Skeletal muscle tissue (tissue), 4 donors: Measurements from ENCODE around the gene TSHZ1. TPM values are rescaled to one million over a fixed set of nuclear protein-coding genes. Genes with fewer than 3 reads are reported as not detected.

ENCODE experiments used
- H3K27ac ChIP-seq: one replicate; pipeline ENCODE4 v1.7.0; 2013; ENCODE audit warnings: mild to moderate bottlenecking, low read depth, low read length, inconsistent platforms
- H3K27me3 ChIP-seq, 3 donors: one replicate each; pipeline ENCODE4 v1.7.0; 2013; ENCODE audit warnings: low read length in 3 of 3; ENCODE audit not compliant: control insufficient read depth in 3 of 3, insufficient read depth in 3 of 3
- H3K36me3 ChIP-seq, 3 donors: one replicate each; pipeline ENCODE4 v1.7.0; 2013; ENCODE audit warnings: low read length in 3 of 3; ENCODE audit not compliant: control insufficient read depth in 3 of 3, insufficient read depth in 3 of 3
- H3K4me1 ChIP-seq, 3 donors: one replicate each; pipeline ENCODE4 v1.7.0; 2013; ENCODE audit warnings: low read length in 3 of 3, mild to moderate bottlenecking in 3 of 3; ENCODE audit not compliant: control insufficient read depth in 3 of 3, insufficient read depth in 3 of 3
- H3K4me3 ChIP-seq, 3 donors: one replicate each; pipeline ENCODE4 v1.7.0; 2013; ENCODE audit warnings: low read length in 3 of 3
- H3K9ac ChIP-seq, 3 donors: one replicate each; pipeline ENCODE4 v1.7.0; 2013; ENCODE audit warnings: low read length in 3 of 3, mild to moderate bottlenecking in 3 of 3, moderate library complexity in 2 of 3, low read depth in 1 of 3
- H3K9me3 ChIP-seq, 3 donors: one replicate each; pipeline ENCODE4 v1.7.0; 2013; ENCODE audit warnings: low read length in 3 of 3; ENCODE audit not compliant: control insufficient read depth in 3 of 3
- total RNA-seq: library from RNA; depleted of rRNA; stranded (reverse); fragments of >200 nt; gene quantifications from one replicate; pipeline ENCODE4 v1.2.3, GENCODE V29; 2014
- donor health status: Osteomylitis.

Gene TSHZ1
- total RNA-seq, 1 donor from 2014 or later: 5.7 TPM

DNA sequence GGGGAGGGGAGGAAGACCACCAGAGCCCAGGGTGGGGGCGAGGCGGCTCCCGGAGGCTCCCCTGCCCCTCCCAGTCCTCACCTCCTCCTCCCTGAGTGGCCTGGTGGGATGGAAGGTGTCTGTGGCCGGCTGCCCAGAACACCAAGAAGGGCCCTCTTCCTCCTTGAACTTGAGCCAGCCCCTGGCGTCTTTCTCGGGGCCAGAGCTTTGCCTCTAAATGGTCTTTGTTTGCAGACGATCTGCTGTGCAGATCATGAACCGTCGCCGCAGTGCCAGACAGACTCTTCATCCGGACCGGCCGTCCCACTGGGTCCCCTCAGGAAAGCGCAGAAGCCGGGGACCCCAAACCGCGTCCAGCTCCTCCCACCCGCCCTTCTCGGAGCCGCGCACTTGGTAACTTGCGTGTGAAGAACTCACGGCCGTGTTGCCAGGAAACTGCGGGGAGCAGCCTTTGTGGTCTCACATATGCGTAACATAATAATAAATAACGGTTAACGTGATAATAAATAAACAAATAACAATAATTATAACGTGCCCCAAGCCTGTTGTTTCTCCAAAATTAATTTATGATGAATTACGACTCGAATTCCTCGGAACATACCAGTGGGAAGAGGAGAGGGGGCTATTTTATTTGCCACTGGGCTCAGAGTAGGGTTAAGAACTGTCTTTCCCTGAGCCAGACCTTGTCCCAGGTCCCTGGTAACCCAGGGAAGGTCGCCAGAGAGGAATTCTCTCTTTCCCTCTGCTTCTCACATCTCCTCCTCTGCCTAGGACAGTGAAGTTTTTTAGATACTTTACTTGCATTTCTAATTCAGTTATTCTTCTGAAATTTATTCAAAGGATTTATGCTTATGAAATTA is 42.6 kb upstream of the TSHZ1 start:
- H3K9ac ChIP-seq: peak overlapping the region in 1 of 3 donors; percentile 33
- H3K36me3 ChIP-seq: no peaks in the 10 kb centered on the region
- H3K27me3 ChIP-seq: no peaks in the 10 kb centered on the region
- H3K4me1 ChIP-seq: peaks cover 3 to 9% (median 4%) of the 10 kb centered on the region in 3 donors
- H3K9me3 ChIP-seq: no peaks in the 10 kb centered on the region
- peak overlapping the region in 1 of 3 donors; percentile 13 for H3K4me3 ChIP-seq
- H3K27ac ChIP-seq: no peak overlapping the region

DNA sequence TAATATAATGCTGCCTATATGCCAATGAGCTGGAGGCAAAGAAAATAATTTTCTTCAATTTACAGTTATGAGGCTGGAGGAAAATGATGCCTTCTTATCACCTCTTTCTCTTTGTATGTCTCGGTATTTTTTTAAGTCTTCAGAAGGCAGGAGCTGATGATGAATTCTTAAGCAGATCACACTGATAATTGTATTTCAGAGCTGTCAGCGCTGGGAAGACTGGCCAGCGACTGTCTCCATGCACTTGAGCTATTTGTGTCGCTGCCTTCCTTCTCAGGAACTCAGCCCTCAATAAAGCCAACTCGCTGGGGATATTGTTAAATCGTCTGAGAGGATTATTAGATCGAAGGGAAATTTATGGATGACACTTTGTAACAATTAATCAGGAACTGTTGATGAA is 42.0 kb upstream of the TSHZ1 start:
- H3K27ac ChIP-seq: no peak overlapping the region
- peaks cover 3 to 9% (median 4%) of the 10 kb centered on the region in 3 donors for H3K4me1 ChIP-seq
- H3K36me3 ChIP-seq: no peaks in the 10 kb centered on the region
- H3K4me3 ChIP-seq: no peak overlapping the region
- no peaks in the 10 kb centered on the region for H3K9me3 ChIP-seq
- H3K27me3 ChIP-seq: no peaks in the 10 kb centered on the region
- no peak overlapping the region for H3K9ac ChIP-seq

DNA sequence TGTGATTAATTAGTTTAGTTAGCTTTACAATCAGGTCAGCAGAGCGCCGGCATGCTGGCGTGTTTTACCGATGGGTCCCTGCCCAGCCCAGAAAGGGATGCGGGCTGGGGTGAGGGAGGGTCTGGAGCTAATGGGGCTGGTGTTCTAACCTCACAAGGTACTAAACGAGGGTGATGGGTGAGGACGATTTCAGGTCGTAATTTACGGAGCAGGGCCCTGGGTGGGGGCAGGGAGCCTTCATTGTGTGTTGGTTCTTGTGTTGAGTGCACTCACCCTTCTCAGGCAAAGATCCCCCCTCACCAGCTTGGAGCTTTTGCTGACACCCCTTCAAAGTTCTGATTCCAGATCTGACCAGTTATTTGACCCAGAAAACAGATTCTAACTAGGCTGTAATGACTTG is 41.2 kb upstream of the TSHZ1 start:
- no peak overlapping the region for H3K4me3 ChIP-seq
- peaks cover 3 to 9% (median 4%) of the 10 kb centered on the region in 3 donors for H3K4me1 ChIP-seq
- H3K36me3 ChIP-seq: no peaks in the 10 kb centered on the region
- H3K27ac ChIP-seq: no peak overlapping the region
- no peaks in the 10 kb centered on the region for H3K27me3 ChIP-seq
- H3K9me3 ChIP-seq: no peaks in the 10 kb centered on the region
- H3K9ac ChIP-seq: no peak overlapping the region

DNA sequence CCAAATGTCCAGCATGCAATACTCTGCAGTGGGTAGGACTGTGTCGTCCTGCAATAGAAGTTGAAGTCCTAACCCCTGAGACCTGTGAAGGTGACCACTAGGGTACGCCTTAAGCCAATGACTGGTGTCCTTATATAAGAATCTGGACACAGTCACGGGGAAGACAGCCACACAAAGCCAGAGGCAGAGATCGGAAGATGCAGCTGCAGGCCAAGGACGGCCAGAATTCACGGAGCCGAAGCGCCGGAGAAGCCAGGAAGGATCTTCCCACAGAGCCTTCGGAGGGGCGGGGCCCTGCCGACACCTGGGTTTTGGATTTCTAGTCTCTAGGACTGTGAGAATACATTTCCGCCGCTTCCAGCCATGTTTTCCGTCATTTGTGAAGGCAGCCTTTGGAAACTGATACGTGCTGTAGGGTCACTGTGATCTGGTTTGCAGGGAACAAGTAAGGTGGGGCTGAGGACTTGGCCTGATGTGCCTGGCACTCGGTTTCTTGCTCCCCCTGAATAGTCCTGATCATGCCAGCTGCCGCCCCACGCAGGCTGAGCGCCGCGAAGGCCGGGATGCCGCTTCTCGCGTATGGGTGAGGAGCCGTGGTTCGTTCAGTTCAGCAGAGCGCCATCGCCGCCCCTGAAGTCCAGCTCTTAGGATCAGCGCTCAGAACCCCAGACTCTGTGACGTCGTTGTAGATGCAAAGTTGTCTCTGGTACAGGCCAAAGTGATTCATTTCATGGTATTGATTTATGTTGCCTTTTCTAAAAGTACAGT is 40.4 kb upstream of the TSHZ1 start:
- Histone ChIP-seq H3K27ac (peak overlapping the region; percentile 45), H3K27me3 (no peaks in the 10 kb centered on the region), H3K9ac (no peak overlapping the region), H3K36me3 (no peaks in the 10 kb centered on the region), H3K9me3 (no peaks in the 10 kb centered on the region), H3K4me3 (peak overlapping the region in 1 of 3 donors; percentile 22), H3K4me1 (peaks cover 3 to 9% (median 4%) of the 10 kb centered on the region in 3 donors)

DNA sequence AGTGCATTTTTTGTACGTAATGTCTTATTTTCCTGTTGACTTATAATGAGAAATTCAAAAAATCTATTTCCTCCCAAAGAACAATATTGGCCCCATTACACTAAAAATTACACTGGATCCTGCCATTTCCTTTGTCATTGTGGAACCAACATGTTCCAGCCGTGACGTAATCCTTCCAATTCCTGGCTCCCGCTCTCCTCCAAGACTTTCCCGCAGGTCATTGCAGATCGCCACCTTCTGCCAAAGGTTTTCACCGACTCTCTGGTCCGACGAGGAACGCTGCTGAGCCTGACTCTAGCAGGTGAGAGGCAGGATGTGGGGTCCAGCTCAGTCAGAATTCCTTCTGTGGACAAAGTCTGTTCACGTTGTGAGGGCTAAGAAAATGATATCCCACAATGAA is 39.7 kb upstream of the TSHZ1 start:
- peak overlapping the region; percentile 52 for H3K27ac ChIP-seq
- H3K4me1 ChIP-seq: peaks cover 3 to 9% (median 4%) of the 10 kb centered on the region in 3 donors
- no peaks in the 10 kb centered on the region for H3K36me3 ChIP-seq
- H3K9me3 ChIP-seq: no peaks in the 10 kb centered on the region
- no peak overlapping the region for H3K4me3 ChIP-seq
- H3K27me3 ChIP-seq: no peaks in the 10 kb centered on the region
- H3K9ac ChIP-seq: peak overlapping the region in 1 of 3 donors; percentile 3

DNA sequence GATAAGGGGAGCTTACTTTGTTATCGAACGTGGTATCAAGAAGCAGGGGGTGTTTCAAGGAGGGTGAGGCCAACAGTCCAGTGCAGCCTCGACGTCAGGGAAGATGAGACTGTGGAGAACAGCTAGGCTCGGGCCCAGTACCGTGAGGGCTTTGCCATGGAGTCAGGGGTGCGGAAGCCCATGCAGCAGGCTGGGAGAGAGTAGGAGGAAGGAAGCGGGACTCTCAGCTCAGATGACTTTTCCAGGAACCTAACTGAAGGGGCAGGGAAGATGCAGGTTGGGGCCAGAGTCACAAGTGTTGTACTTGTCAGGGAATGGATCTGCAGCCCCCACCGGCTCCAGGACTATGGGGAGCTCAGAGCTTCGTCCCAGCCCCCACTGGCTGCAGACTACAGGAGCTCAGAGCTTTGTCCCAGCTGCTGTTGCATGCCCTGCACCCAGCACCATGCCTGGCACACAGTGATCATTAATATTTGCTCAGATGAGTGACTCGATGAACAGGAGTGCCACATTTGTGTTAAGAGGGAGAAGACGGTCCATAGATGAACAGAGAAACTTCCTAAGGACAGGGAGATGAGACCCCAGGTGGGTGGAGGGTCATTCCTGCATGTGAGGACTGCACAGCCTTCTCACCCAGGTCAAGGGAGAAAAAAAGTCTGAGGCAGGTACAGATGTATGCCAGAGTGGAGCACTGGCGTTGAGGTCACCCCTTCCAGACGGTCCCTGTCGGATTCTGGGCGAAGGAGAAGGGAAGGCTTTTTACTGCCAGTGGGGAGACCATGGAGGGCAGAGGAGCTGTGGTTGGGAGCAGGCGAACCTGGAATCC is 38.1 kb upstream of the TSHZ1 start:
- Histone ChIP-seq H3K4me3 (no peak overlapping the region), H3K4me1 (peaks cover 3 to 9% (median 4%) of the 10 kb centered on the region in 3 donors), H3K9ac (no peak overlapping the region), H3K36me3 (no peaks in the 10 kb centered on the region), H3K27me3 (no peaks in the 10 kb centered on the region), H3K9me3 (no peaks in the 10 kb centered on the region), H3K27ac (no peak overlapping the region)

DNA sequence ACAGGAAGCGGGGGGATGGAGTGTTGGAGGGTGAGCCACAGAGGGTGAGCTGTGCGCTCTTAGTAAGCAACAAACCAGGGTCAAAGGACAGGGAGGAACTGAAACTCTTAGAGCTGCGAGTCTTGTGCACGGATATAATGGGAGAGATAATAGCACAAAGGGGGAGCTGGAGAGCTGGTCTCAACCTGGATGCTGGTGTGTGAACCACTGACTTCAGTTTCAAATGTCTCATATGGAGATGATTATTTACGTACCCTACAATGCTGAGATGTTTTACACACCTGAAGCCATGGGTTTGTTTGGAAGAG is 37.5 kb upstream of the TSHZ1 start:
- Histone ChIP-seq H3K4me3 (no peak overlapping the region), H3K9me3 (no peaks in the 10 kb centered on the region), H3K9ac (no peak overlapping the region), H3K27me3 (no peaks in the 10 kb centered on the region), H3K4me1 (peaks cover 3 to 7% (median 4%) of the 10 kb centered on the region in 3 donors), H3K27ac (no peak overlapping the region), H3K36me3 (no peaks in the 10 kb centered on the region)

DNA sequence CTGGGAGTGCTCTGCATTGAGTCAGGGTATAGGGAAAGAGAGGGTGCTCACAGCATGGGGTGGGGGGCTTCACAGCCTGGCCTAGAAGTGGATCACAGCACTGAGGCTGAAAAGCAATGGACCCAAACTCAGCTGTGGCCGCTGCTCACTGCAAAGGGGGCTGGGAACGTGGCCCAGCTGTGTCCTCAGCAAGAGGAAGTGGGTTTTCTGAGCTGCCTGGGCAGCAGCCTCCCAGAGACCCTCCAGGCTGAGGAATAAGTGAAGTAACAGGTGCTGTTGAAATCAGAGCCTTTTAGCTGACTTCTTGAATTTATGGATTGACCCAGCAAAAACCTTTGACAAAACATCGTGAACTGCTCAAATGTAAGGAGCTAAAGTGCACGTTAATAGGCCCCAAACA is 36.9 kb upstream of the TSHZ1 start:
- H3K27ac ChIP-seq: no peak overlapping the region
- no peak overlapping the region for H3K9ac ChIP-seq
- H3K4me1 ChIP-seq: peaks cover under 1 to 3% (median 2%) of the 10 kb centered on the region in 3 donors
- no peaks in the 10 kb centered on the region for H3K27me3 ChIP-seq
- H3K9me3 ChIP-seq: no peaks in the 10 kb centered on the region
- H3K4me3 ChIP-seq: no peak overlapping the region
- H3K36me3 ChIP-seq: no peaks in the 10 kb centered on the region

DNA sequence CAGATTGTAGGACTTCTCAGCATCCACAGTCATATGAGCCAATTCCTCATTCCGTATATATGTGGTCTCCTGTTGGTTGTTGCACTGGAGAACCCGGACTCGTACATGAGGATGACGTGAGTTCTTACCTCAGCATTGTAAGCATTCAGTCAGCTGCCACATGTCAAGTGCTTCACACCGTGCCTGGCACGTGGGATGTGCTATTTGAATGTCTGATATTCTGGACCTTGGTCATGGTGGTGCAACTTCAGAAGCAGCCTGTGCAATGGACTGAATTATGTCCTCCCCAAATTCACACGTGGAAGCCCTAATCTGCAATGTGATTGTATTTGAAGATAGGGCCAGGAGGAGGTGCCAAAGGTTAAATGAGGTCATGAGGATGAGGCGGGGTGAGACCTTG is 33.7 kb upstream of the TSHZ1 start:
- Histone ChIP-seq H3K4me3 (no peak overlapping the region), H3K27me3 (no peaks in the 10 kb centered on the region), H3K9ac (no peak overlapping the region), H3K27ac (no peak overlapping the region), H3K9me3 (no peaks in the 10 kb centered on the region), H3K36me3 (no peaks in the 10 kb centered on the region), H3K4me1 (no peaks in the 10 kb centered on the region)
